Cardiac muscle cell (in vitro differentiated cells and primary cell): ENCODE measurements around the gene MOAP1. TPM values are rescaled to one million over a fixed set of nuclear protein-coding genes. Genes with fewer than 3 reads are reported as not detected.
A peak's percentile ranks its signal among the peaks of the same experiment; 100 is the strongest.
"Not testable (repeated sequence)": the region's sequence is repeated elsewhere in the genome, so short reads cannot be mapped to it uniquely, and the experiment has no call there.

Experiments
- DNase-seq, 2 donors: peaks; one replicate each; pipeline versions ENCODE4 v3.0.0 to v3.0.0-alpha.2; 2010 to 2017; ENCODE audit warnings: low read depth in 1 of 2, low spot score in 1 of 2
- H3K27ac ChIP-seq: fragments of 200-600 bp; sonication (generic); 2 replicates; pipeline ENCODE4 v1.5.1; 2016
- H3K27me3 ChIP-seq: fragments of 200-600 bp; sonication (generic); 2 replicates; pipeline ENCODE4 v1.6.0; 2016; ENCODE audit warnings: control low read depth
- H3K36me3 ChIP-seq: fragments of 200-600 bp; sonication (generic); 2 replicates; pipeline ENCODE4 v1.5.1; 2016; ENCODE audit warnings: control low read depth
- H3K4me1 ChIP-seq: fragments of 200-600 bp; sonication (generic); 2 replicates; pipeline ENCODE4 v1.8.1; 2017; ENCODE audit warnings: low read depth, mild to moderate bottlenecking, mixed run types
- H3K4me3 ChIP-seq: fragments of 200-600 bp; sonication (generic); 2 replicates; pipeline ENCODE4 v1.5.1; 2016; ENCODE audit warnings: mild to moderate bottlenecking
- H3K9me3 ChIP-seq: fragments of 200-600 bp; sonication (generic); 2 replicates; pipeline ENCODE4 v1.5.1; 2017; ENCODE audit warnings: low read depth, mild to moderate bottlenecking, control low read depth
- polyA plus RNA-seq: library from polyadenylated mRNA; unstranded; fragments of >200 nt; fragmentation: Nextera tagmentation; extraction: Ambion mirVana; gene quantifications from 2 replicates; pipeline ENCODE4 v1.2.1, GENCODE V29; 2016
- total RNA-seq: library from RNA; depleted of rRNA; stranded (reverse); fragments of >200 nt; gene quantifications from 2 replicates; pipeline ENCODE4 v1.2.3, GENCODE V29; 2016
- TF ChIP-seq, protein P1 (sequence below): IDR thresholded peaks from 2 replicates; pipeline ENCODE4 v1.5.1; 2012; ENCODE audit warnings: low read depth, mild to moderate bottlenecking, low read length

MOAP1 gene
- total and polyA plus RNA-seq, 2 experiments from 2014 or later: 85.5 to 93.2 TPM

DNA sequence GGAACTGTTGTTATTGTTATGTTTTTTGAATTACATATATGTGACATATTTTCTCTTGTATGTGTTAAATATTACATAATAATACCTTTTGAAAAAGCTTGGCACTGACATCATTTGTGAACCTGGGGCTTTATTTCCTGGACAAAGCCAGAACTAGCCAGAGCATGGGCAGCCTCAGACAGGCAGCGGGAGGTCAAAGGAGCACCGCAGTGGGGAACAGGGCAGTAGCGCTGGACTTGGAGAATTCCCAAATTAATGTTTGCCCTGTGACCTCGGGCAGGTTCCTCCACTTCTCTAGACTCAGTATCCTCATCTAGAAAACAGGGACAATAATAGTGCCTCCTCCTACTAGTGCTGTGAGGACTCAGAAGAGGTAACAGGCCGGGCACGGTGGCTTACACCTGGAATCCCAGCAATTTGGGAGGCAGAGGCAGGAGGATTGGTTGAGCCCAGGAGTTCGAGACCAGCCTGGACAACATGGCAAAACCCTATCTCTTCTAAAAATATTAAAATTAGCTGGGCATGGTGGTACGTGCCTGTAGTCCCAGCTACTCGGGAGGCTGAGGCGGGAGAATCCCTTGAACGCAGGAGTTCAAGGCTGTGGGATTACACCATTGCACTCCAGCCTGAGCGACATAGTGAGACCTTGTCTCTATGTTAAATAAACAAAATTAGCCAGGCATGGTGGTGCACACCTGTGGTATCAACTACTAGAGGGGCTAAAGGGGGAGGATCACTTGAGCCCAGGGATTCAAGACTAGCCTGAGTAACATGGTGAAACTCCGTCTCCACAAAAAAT, 41.6 kb downstream of the MOAP1 start:
- H3K27me3 ChIP-seq: no peaks in the 10 kb centered on the region
- H3K4me3 ChIP-seq: no peak overlapping the region
- TF ChIP-seq, protein P1, sequence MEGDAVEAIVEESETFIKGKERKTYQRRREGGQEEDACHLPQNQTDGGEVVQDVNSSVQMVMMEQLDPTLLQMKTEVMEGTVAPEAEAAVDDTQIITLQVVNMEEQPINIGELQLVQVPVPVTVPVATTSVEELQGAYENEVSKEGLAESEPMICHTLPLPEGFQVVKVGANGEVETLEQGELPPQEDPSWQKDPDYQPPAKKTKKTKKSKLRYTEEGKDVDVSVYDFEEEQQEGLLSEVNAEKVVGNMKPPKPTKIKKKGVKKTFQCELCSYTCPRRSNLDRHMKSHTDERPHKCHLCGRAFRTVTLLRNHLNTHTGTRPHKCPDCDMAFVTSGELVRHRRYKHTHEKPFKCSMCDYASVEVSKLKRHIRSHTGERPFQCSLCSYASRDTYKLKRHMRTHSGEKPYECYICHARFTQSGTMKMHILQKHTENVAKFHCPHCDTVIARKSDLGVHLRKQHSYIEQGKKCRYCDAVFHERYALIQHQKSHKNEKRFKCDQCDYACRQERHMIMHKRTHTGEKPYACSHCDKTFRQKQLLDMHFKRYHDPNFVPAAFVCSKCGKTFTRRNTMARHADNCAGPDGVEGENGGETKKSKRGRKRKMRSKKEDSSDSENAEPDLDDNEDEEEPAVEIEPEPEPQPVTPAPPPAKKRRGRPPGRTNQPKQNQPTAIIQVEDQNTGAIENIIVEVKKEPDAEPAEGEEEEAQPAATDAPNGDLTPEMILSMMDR: no peak
- DNase-seq: no peak
- H3K9me3 ChIP-seq: no peaks in the 10 kb centered on the region
- H3K36me3 ChIP-seq: no peaks in the 10 kb centered on the region
- no peak overlapping the region for H3K27ac ChIP-seq
- peaks cover 3% of the 10 kb centered on the region for H3K4me1 ChIP-seq

DNA sequence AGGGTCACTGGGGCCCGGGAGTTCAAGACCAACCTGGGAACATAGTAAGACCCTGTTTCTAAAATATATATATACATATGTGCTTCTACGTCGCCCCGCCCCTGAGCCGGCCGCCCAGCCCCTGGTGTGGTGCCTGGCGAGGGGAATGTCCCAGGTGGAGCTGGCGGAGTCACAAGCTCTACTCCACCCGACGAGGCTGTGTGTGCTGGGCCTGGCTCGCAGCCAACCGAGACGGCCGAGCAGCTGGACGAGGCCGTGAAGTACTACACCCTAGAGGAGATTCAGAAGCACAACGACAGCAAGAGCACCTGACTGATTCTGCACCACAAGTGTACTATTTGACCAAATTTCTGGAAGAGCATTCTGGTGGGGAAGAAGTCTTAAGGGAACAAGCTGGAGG, 46.8 kb downstream of the MOAP1 start:
- Histone ChIP-seq H3K27me3 (no peaks in the 10 kb centered on the region), H3K4me1 (peaks cover 3% of the 10 kb centered on the region), H3K9me3 (no peaks in the 10 kb centered on the region), H3K4me3 (no peak overlapping the region), H3K27ac (no peak overlapping the region), H3K36me3 (no peaks in the 10 kb centered on the region)
- TF ChIP-seq, protein P1: peak; percentile 14
- DNase-seq: peak; percentile 46 to 61

DNA sequence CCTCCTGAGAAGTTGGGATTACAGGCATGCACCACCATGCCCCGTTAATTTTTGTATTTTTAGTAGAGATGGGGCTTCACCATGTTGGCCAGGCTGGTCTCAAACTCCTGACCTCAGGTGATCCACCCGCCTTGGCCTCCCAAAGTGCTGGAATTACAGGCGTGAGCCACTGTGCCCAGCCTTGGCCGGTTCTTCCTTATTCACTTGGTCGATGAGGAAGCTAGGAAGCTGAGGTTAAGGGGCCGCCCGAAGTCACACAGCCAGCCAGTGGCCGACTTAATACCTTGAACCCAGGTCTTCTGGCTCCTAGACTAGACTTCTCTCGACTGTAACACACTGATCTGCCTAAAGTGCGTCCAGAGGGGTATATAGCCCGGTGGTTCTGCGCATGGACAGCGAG, 48.2 kb downstream of the MOAP1 start:
- H3K4me3 ChIP-seq, H3K4me1 ChIP-seq: not testable (repeated sequence)

DNA sequence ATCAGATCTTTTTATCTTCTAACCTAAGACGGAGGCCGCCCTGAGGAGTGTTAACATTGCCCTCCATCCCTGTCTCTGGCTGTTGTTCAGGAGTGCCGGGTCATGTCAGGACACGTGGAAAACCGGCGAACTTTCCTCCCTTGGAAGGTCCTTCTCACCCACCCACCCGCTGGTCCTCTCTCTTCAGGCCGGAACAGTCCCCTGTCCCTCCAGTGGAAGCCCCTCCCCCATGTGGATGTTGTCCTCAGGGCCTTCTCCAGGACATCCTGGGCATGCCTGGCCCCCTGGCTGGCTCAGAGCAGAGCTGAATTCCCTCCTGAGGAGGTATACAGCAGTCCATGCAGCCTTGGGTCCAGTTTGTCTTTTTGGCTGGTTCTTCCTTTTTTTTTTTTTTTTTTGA, 48.7 kb downstream of the MOAP1 start:
- H3K27me3 ChIP-seq: no peaks in the 10 kb centered on the region
- H3K4me3 ChIP-seq: no peak overlapping the region
- TF ChIP-seq, protein P1: no peak
- no peak overlapping the region for H3K27ac ChIP-seq
- H3K36me3 ChIP-seq: no peaks in the 10 kb centered on the region
- no peak for DNase-seq
- H3K4me1 ChIP-seq: peaks cover 3% of the 10 kb centered on the region
- H3K9me3 ChIP-seq: no peaks in the 10 kb centered on the region

More for the DNA sequence above, 48.2 kb downstream of the MOAP1 start:
- H3K36me3 ChIP-seq, H3K9me3 ChIP-seq, H3K27ac ChIP-seq, DNase-seq, H3K27me3 ChIP-seq: not testable (repeated sequence)

DNA sequence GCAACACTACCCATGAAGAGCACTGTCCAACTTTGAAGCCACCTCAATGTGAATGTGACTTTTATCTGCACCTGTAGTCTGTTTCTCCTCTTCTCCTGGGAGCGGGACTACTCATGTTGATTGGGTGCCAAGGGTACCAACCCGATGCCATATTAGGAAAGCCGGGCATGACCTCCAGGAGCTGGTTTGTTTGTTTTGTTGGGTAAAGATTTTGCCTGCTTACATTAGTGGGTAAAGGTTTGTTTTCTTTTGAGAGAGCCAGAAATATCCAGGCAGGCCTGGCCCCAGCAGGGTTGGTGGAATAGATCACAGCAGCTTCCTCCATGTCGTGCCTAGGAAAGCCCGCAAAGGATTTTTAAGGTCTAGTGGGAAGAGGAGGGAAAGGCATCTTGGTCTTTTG, 49.3 kb downstream of the MOAP1 start:
- DNase-seq: no peak
- no peaks in the 10 kb centered on the region for H3K27me3 ChIP-seq
- H3K4me1 ChIP-seq: peaks cover 3% of the 10 kb centered on the region
- H3K27ac ChIP-seq: no peak overlapping the region
- TF ChIP-seq, protein P1: no peak
- no peaks in the 10 kb centered on the region for H3K9me3 ChIP-seq
- H3K4me3 ChIP-seq: no peak overlapping the region
- H3K36me3 ChIP-seq: no peaks in the 10 kb centered on the region

DNA sequence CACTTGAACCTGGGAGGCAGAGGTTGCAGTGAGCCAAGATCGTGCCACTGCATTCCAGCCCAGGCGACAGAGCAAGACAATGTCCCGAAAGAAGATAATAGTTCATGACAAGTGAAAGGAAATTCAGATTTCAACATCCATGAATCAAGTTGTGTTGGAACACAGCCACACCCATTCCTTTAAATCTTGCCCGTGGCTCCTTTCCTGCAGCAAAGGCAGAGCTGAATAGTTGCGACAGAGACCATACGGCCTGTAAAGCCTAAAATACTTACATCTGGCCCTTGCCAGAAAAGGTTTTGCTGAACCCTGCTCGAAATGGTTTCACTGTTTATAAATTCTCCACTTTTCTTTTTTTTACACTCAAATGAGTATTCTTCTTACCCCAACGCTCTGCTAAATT, 51.2 kb downstream of the MOAP1 start:
- TF ChIP-seq, protein P1: no peak
- DNase-seq: peak in 1 of 2 donors; percentile 91
- H3K27ac ChIP-seq: no peak overlapping the region
- no peak overlapping the region for H3K4me3 ChIP-seq
- H3K36me3 ChIP-seq: no peaks in the 10 kb centered on the region
- H3K4me1 ChIP-seq: peaks cover 3% of the 10 kb centered on the region
- no peaks in the 10 kb centered on the region for H3K27me3 ChIP-seq
- H3K9me3 ChIP-seq: no peaks in the 10 kb centered on the region
